Midbrain (tissue), 1 donor: ENCODE measurements around the gene CPLANE2.
A peak's percentile ranks its signal among the peaks of the same experiment; 100 is the strongest.
"Not testable (repeated sequence)": the region's sequence is repeated elsewhere in the genome, so short reads cannot be mapped to it uniquely, and the experiment has no call there.

Source experiments
- DNase-seq: peaks from one replicate; lab custom pipeline; 2025; lab: John Stamatoyannopoulos, UW

The CPLANE2 gene

GRCh38 chr1:16229976-16230740 is 6.8 kb downstream of the CPLANE2 start:
- no peak for DNase-seq

GRCh38 chr1:16226490-16227179 is 10.3 kb downstream of the CPLANE2 start:
- no peak for DNase-seq

- DNase-seq = no peak
Measured at GRCh38 chr1:16226129-16226489, 10.9 kb downstream of the CPLANE2 start.

GRCh38 chr1:16224472-16224871 is 12.5 kb downstream of the CPLANE2 start:
- no peak for DNase-seq

GRCh38 chr1:16222716-16223115 is 14.3 kb downstream of the CPLANE2 start:
- DNase-seq = not testable (repeated sequence)

GRCh38 chr1:16221499-16221898 is 15.5 kb downstream of the CPLANE2 start:
- DNase-seq = no peak

GRCh38 chr1:16219968-16220500 is 16.9 kb downstream of the CPLANE2 start:
- no peak for DNase-seq

- no peak for DNase-seq
Measured at GRCh38 chr1:16218674-16219071, 18.3 kb downstream of the CPLANE2 start.

GRCh38 chr1:16218014-16218673 is 18.8 kb downstream of the CPLANE2 start:
- DNase-seq = no peak

GRCh38 chr1:16217061-16217785 is 19.8 kb downstream of the CPLANE2 start:
- DNase-seq = peak; percentile 87

- peak; percentile 37 for DNase-seq
Measured at GRCh38 chr1:16215882-16216753, 20.9 kb downstream of the CPLANE2 start.

- DNase-seq = not testable (repeated sequence)
Measured at GRCh38 chr1:16215240-16215639, 21.7 kb downstream of the CPLANE2 start.

GRCh38 chr1:16213544-16213943 is 23.4 kb downstream of the CPLANE2 start:
- not testable (repeated sequence) for DNase-seq

- no peak for DNase-seq
Measured at GRCh38 chr1:16213013-16213412, 24.0 kb downstream of the CPLANE2 start.

GRCh38 chr1:16212251-16212961 is 24.6 kb downstream of the CPLANE2 start, which contains the start of gene ARHGEF19:
TSS of gene ARHGEF19 (minus strand) at chr1:16212652. CDS start at chr1:16209054, 3,598 bp downstream.
- no peak for DNase-seq

- no peak for DNase-seq
Measured at GRCh38 chr1:16211824-16212223, 25.2 kb downstream of the CPLANE2 start.

GRCh38 chr1:16210581-16210980 is 26.4 kb downstream of the CPLANE2 start:
- DNase-seq = no peak

GRCh38 chr1:16209847-16210407 is 27.1 kb downstream of the CPLANE2 start:
- no peak for DNase-seq

- no peak for DNase-seq
Measured at GRCh38 chr1:16209132-16209846, 27.7 kb downstream of the CPLANE2 start.
